T-cell (primary cell): ENCODE results near the gene RNF213. TPM values are rescaled to one million over a fixed set of nuclear protein-coding genes. Genes with fewer than 3 reads are reported as not detected.

Source experiments
- ATAC-seq, 4 experiments: fragments of 200-7000 bp in 3 of 4; fragments of 150-1000 bp in 1 of 4; cut with Tn5 transposase; replicated peaks in 1 of 4; 1 replicate in 3 of 4; 2 replicates in 1 of 4; pipeline ENCODE4 v1.10.0; 2021; ENCODE audit warnings: moderate library complexity in 3 of 4, mild to moderate bottlenecking in 2 of 4, moderate number of reproducible peaks in 1 of 4
- CTCF ChIA-PET, 2 donors: fragments of 300-600 bp; sonication (Branson Sonifier 250); formaldehyde crosslinking; loops; one replicate each; lab custom pipeline; 2022; ENCODE audit warnings: antibody characterized with exemption in 2 of 2; lab: Charles Lee
- POLR2A ChIA-PET, 2 donors: fragments of 300-600 bp; sonication (Branson Sonifier 250); formaldehyde crosslinking; loops; one replicate each; lab custom pipeline; 2022; ENCODE audit warnings: antibody characterized with exemption in 2 of 2; lab: Charles Lee
- DNase-seq, 35 experiments: peaks; one replicate each; pipeline versions ENCODE4 v3.0.0 to v3.0.0-alpha.2; 2013 to 2023
- H3K27ac ChIP-seq: one replicate; pipeline ENCODE4 v1.5.1; 2013; ENCODE audit warnings: low read length
- H3K27me3 ChIP-seq, 2 experiments: replicated peaks in 1 of 2; 1 replicate in 1 of 2; 2 replicates in 1 of 2; pipeline versions ENCODE4 v1.6.1 to v1.7.0; 2013; ENCODE audit warnings: low read length in 1 of 2, mixed read lengths in 1 of 2; ENCODE audit not compliant: control insufficient read depth in 2 of 2, insufficient read depth in 2 of 2; ENCODE audit errors: extremely low read depth in 1 of 2
- H3K36me3 ChIP-seq, 2 donors: 1 replicate in 1 of 2; 2 replicates in 1 of 2; pipeline versions ENCODE4 v1.6.1 to v1.7.0; 2013; ENCODE audit warnings: low read length in 1 of 2; ENCODE audit not compliant: control insufficient read depth in 2 of 2, insufficient read depth in 1 of 2; ENCODE audit errors: extremely low read depth in 1 of 2
- H3K4me1 ChIP-seq, 2 experiments: 1 replicate in 1 of 2; 2 replicates in 1 of 2; pipeline versions ENCODE4 v1.6.1 to v1.7.0; 2013; ENCODE audit warnings: low read length in 2 of 2, mixed read lengths in 1 of 2; ENCODE audit not compliant: insufficient read depth in 2 of 2, control insufficient read depth in 1 of 2; ENCODE audit errors: extremely low read depth in 1 of 2
- H3K4me3 ChIP-seq, 2 donors: 1 replicate in 1 of 2; 2 replicates in 1 of 2; pipeline versions ENCODE4 v1.5.1 to v1.7.0; 2013; ENCODE audit warnings: mild to moderate bottlenecking in 2 of 2, low read length in 1 of 2, moderate library complexity in 1 of 2; ENCODE audit not compliant: control insufficient read depth in 1 of 2; ENCODE audit errors: extremely low read depth in 1 of 2
- H3K9me3 ChIP-seq: 2 replicates; pipeline ENCODE4 v1.7.0; 2013
- H3K27ac Mint-ChIP-seq, 2 donors: one replicate each; pipeline ENCODE4 v1.8.0; 2020 to 2021; ENCODE audit warnings: mild to moderate bottlenecking in 2 of 2, mixed read lengths in 2 of 2
- H3K27me3 Mint-ChIP-seq, 2 donors: one replicate each; pipeline ENCODE4 v1.8.0; 2021 to 2022; ENCODE audit warnings: mixed read lengths in 2 of 2
- H3K36me3 Mint-ChIP-seq: one replicate; pipeline ENCODE4 v1.8.0; 2021; ENCODE audit warnings: mixed read lengths
- H3K4me1 Mint-ChIP-seq, 3 donors: one replicate each; pipeline ENCODE4 v1.8.0; 2020 to 2022; ENCODE audit warnings: mixed read lengths in 3 of 3, mild to moderate bottlenecking in 1 of 3
- H3K4me3 Mint-ChIP-seq, 3 donors: one replicate each; pipeline ENCODE4 v1.8.0; 2020 to 2022; ENCODE audit warnings: mild to moderate bottlenecking in 3 of 3, mixed read lengths in 3 of 3, moderate library complexity in 3 of 3
- H3K9me3 Mint-ChIP-seq, 3 donors: one replicate each; pipeline ENCODE4 v1.8.0; 2020 to 2022; ENCODE audit warnings: mixed read lengths in 3 of 3
- WGBS: methylation state at CpG from one replicate; pipeline ENCODE4 v1.1.5; 2013; ENCODE audit warnings: missing lambda C conversion rate; ENCODE audit not compliant: insufficient coverage; 5-methylcytosine and 5-hydroxymethylcytosine counted together
- total RNA-seq, 35 experiments: library from RNA in 6 of 35; stranded (reverse) in 6 of 35; fragments of 120-200 nt in 1 of 35; gene quantifications; one replicate each; pipeline versions ENCODE4 v1.2.1 to v1.2.4 and lab custom pipeline; 2013 to 2026

The RNF213 gene
- total RNA-seq, 5 donors from 2014 or later (not counting 1 experiment from before 2014, with no cell fraction given): 433 to 628 (median 590) TPM

- Mint-ChIP-seq H3K27ac (no peak overlapping the region), H3K4me1 (peaks cover 0 to under 1% (median under 1%) of the 10 kb centered on the region in 3 donors), H3K27me3 (no peaks in the 10 kb centered on the region), H3K9me3 (no peaks in the 10 kb centered on the region), H3K4me3 (no peak overlapping the region), H3K36me3 (peaks cover 16% of the 10 kb centered on the region)
- Histone ChIP-seq H3K27ac (no peak overlapping the region), H3K36me3 (peaks cover 7 to 21% of the 10 kb centered on the region in 2 donors), H3K27me3 (no peaks in the 10 kb centered on the region), H3K4me1 (no peaks in the 10 kb centered on the region), H3K9me3 (no peaks in the 10 kb centered on the region), H3K4me3 (no peak overlapping the region)
- DNase-seq (no peak), ATAC-seq (no peak)
- POLR2A ChIA-PET: no interaction called here
- WGBS: 80% methylated on average over 1 of the region's 8 CpGs
- CTCF ChIA-PET: no interaction called here
Measured at GRCh38 chr17:80246726-80247125, 13.9 kb upstream of the RNF213 start.

- no peak overlapping the region for H3K27ac ChIP-seq
- no peaks in the 10 kb centered on the region for H3K27me3 ChIP-seq
- peaks cover 7 to 19% of the 10 kb centered on the region in 2 donors for H3K36me3 ChIP-seq
- CTCF ChIA-PET: no interaction called here
- no peaks in the 10 kb centered on the region for H3K9me3 Mint-ChIP-seq
- no peaks in the 10 kb centered on the region for H3K9me3 ChIP-seq
- 96% methylated on average over 13 of the region's 17 CpGs for WGBS
- peaks cover 0 to 8% (median 6%) of the 10 kb centered on the region in 3 donors for H3K4me1 Mint-ChIP-seq
- ATAC-seq (no peak), DNase-seq (no peak)
- peaks cover 0 to under 1% of the 10 kb centered on the region in 2 experiments for H3K4me1 ChIP-seq
- H3K4me3 Mint-ChIP-seq: no peak overlapping the region
- no peak overlapping the region for H3K27ac Mint-ChIP-seq
- H3K27me3 Mint-ChIP-seq: no peaks in the 10 kb centered on the region
- peaks cover 14% of the 10 kb centered on the region for H3K36me3 Mint-ChIP-seq
- POLR2A ChIA-PET: interaction anchor here in 1 of 2 donors (0.6 kb wide), 1 partner anchor 99 kb away, joined by 4 read pairs; no protein-coding TSS in a partner anchor
- H3K4me3 ChIP-seq: no peak overlapping the region
Measured at GRCh38 chr17:80247561-80247960, 13.1 kb upstream of the RNF213 start.

- 92% methylated on average over 10 of the region's 23 CpGs for WGBS
- H3K9me3 ChIP-seq: no peaks in the 10 kb centered on the region
- ChIA-PET POLR2A (interaction anchor here in 1 of 2 donors (0.6 kb wide), 1 partner anchor 100 kb away, joined by 4 read pairs; no protein-coding TSS in a partner anchor), CTCF (no interaction called here)
- peaks cover 7 to 19% of the 10 kb centered on the region in 2 donors for H3K36me3 ChIP-seq
- Mint-ChIP-seq H3K4me1 (peaks cover 0 to 15% (median 13%) of the 10 kb centered on the region in 3 donors), H3K27ac (no peak overlapping the region), H3K27me3 (no peaks in the 10 kb centered on the region), H3K36me3 (peaks cover 8% of the 10 kb centered on the region), H3K4me3 (no peak overlapping the region), H3K9me3 (no peaks in the 10 kb centered on the region)
- no peak for DNase-seq
- H3K4me1 ChIP-seq: peaks cover 0 to 7% of the 10 kb centered on the region in 2 experiments
- H3K4me3 ChIP-seq: no peak overlapping the region
- H3K27ac ChIP-seq: no peak overlapping the region
- ATAC-seq: no peak
- H3K27me3 ChIP-seq: no peaks in the 10 kb centered on the region
Measured at GRCh38 chr17:80248001-80248893, 12.4 kb upstream of the RNF213 start.

GRCh38 chr17:80248894-80249710, 11.6 kb upstream of the RNF213 start:
- Mint-ChIP-seq H3K27me3 (no peaks in the 10 kb centered on the region), H3K4me1 (peaks cover 0 to 22% (median 21%) of the 10 kb centered on the region in 3 donors), H3K36me3 (peaks cover 8% of the 10 kb centered on the region), H3K4me3 (no peak overlapping the region), H3K9me3 (no peaks in the 10 kb centered on the region), H3K27ac (no peak overlapping the region)
- peaks cover 0 to 16% of the 10 kb centered on the region in 2 experiments for H3K4me1 ChIP-seq
- H3K9me3 ChIP-seq: no peaks in the 10 kb centered on the region
- H3K27ac ChIP-seq: no peak overlapping the region
- ATAC-seq: no peak
- POLR2A ChIA-PET: no interaction called here
- no peaks in the 10 kb centered on the region for H3K27me3 ChIP-seq
- 91% methylated on average over 25 of the region's 26 CpGs for WGBS
- DNase-seq: no peak
- CTCF ChIA-PET: no interaction called here
- H3K4me3 ChIP-seq: no peak overlapping the region
- H3K36me3 ChIP-seq: peaks cover 2 to 16% of the 10 kb centered on the region in 2 donors

- ATAC-seq (no peak), DNase-seq (no peak)
- POLR2A ChIA-PET: no interaction called here
Measured at GRCh38 chr17:80251966-80252365, 8.7 kb upstream of the RNF213 start.

GRCh38 chr17:80252871-80253270, 7.8 kb upstream of the RNF213 start:
- Mint-ChIP-seq H3K9me3 (no peaks in the 10 kb centered on the region), H3K4me3 (no peak overlapping the region), H3K27ac (peak overlapping the region; percentile 52 to 79), H3K36me3 (no peaks in the 10 kb centered on the region), H3K27me3 (no peaks in the 10 kb centered on the region), H3K4me1 (peaks cover 8 to 47% (median 37%) of the 10 kb centered on the region in 3 donors)
- peaks cover 0 to 33% of the 10 kb centered on the region in 2 experiments for H3K4me1 ChIP-seq
- CTCF ChIA-PET: interaction anchor here (0.6 to 2.1 kb wide), 4 partner anchors 13 to 151 kb away, joined by 3 to 7 read pairs (median 4); partner anchors contain the start of gene GAA (in 1 of the 2)
- no peak overlapping the region for H3K27ac ChIP-seq
- ATAC-seq (peak; percentile 88 to 98 (median 90)), DNase-seq (peak; percentile 72 to 95 (median 83))
- WGBS: 64% methylated on average over 6 of the region's 13 CpGs
- peaks cover 0 to 3% of the 10 kb centered on the region in 2 donors for H3K36me3 ChIP-seq
- H3K4me3 ChIP-seq: no peak overlapping the region
- no peaks in the 10 kb centered on the region for H3K9me3 ChIP-seq
- H3K27me3 ChIP-seq: no peaks in the 10 kb centered on the region
- POLR2A ChIA-PET: no interaction called here

More at GRCh38 chr17:80251966-80252365, 8.7 kb upstream of the RNF213 start:
- no peaks in the 10 kb centered on the region for H3K27me3 ChIP-seq
- no peak overlapping the region for H3K27ac ChIP-seq
- peaks cover 0 to 33% of the 10 kb centered on the region in 2 experiments for H3K4me1 ChIP-seq
- Mint-ChIP-seq H3K36me3 (no peaks in the 10 kb centered on the region), H3K27me3 (no peaks in the 10 kb centered on the region), H3K27ac (peak overlapping the region; percentile 69 to 79), H3K4me1 (peaks cover 8 to 41% (median 36%) of the 10 kb centered on the region in 3 donors), H3K4me3 (no peak overlapping the region), H3K9me3 (no peaks in the 10 kb centered on the region)
- H3K4me3 ChIP-seq: no peak overlapping the region
- CTCF ChIA-PET: interaction anchor here (0.6 to 2.1 kb wide), 2 partner anchors 12 to 56 kb away, joined by 3 to 7 read pairs; no protein-coding TSS in a partner anchor
- no peaks in the 10 kb centered on the region for H3K9me3 ChIP-seq
- H3K36me3 ChIP-seq: peaks cover 2 to 3% of the 10 kb centered on the region in 2 donors
- 91% methylated on average over 9 of the region's 11 CpGs for WGBS
